Mesothelial cell of epicardium (in vitro differentiated cells): ENCODE measurements around the gene CLSTN3. TPM values are rescaled to one million over a fixed set of nuclear protein-coding genes. Genes with fewer than 3 reads are reported as not detected.

Experiments used
- DNase-seq, 2 experiments: peaks; one replicate each; pipeline ENCODE4 v3.0.0; 2021; ENCODE audit warnings: low spot score in 2 of 2; ENCODE audit not compliant: unreplicated experiment in 2 of 2
- H3K27ac Mint-ChIP-seq: 2 replicates; pipeline ENCODE4 v1.8.0; 2021; ENCODE audit warnings: mixed read lengths
- H3K27me3 Mint-ChIP-seq: 2 replicates; pipeline ENCODE4 v1.8.0; 2021; ENCODE audit warnings: low read depth, mixed read lengths
- H3K36me3 Mint-ChIP-seq: 2 replicates; pipeline ENCODE4 v1.8.0; 2021; ENCODE audit warnings: mixed read lengths
- H3K4me1 Mint-ChIP-seq: 2 replicates; pipeline ENCODE4 v1.8.0; 2021; ENCODE audit warnings: mixed read lengths
- H3K4me3 Mint-ChIP-seq: 2 replicates; pipeline ENCODE4 v1.8.0; 2021; ENCODE audit warnings: mild to moderate bottlenecking, moderate library complexity, mixed read lengths
- H3K9me3 Mint-ChIP-seq: 2 replicates; pipeline ENCODE4 v1.8.0; 2021; ENCODE audit warnings: mixed read lengths
- CTCF ChIP-seq: fragments of 200-600 bp; sonication (generic); IDR thresholded peaks from one replicate; pipeline ENCODE4 v1.5.0; 2021; ENCODE audit warnings: antibody characterized with exemption; ENCODE audit not compliant: unreplicated experiment
- total RNA-seq: library from RNA; stranded (reverse); gene quantifications from 3 replicates; pipeline ENCODE4 v1.2.1, GENCODE V29; 2021

Gene CLSTN3
- total RNA-seq, 1 donor from 2014 or later: 81.1 TPM

- TF ChIP-seq CTCF: no peak
- Mint-ChIP-seq H3K36me3 (peaks cover 38% of the 10 kb centered on the region), H3K9me3 (no peaks in the 10 kb centered on the region), H3K27me3 (no peaks in the 10 kb centered on the region), H3K4me3 (no peak overlapping the region), H3K27ac (no peak overlapping the region), H3K4me1 (peaks cover 13% of the 10 kb centered on the region)
- DNase-seq: no peak
These were observed 20.2 kb downstream of the CLSTN3 start for GRCh38 chr12:7150356-7150755.

- peaks cover 34% of the 10 kb centered on the region for H3K36me3 Mint-ChIP-seq
- no peaks in the 10 kb centered on the region for H3K9me3 Mint-ChIP-seq
These were observed 20.7 kb downstream of the CLSTN3 start for GRCh38 chr12:7150841-7151240.

GRCh38 chr12:7151532-7151931 lies 21.4 kb downstream of the CLSTN3 start:
- H3K4me1 Mint-ChIP-seq: peaks cover 24% of the 10 kb centered on the region

More at GRCh38 chr12:7150841-7151240, 20.7 kb downstream of the CLSTN3 start:
- Mint-ChIP-seq H3K27ac (no peak overlapping the region), H3K4me3 (no peak overlapping the region), H3K4me1 (peaks cover 18% of the 10 kb centered on the region), H3K27me3 (no peaks in the 10 kb centered on the region)
- no peak for TF ChIP-seq CTCF
- no peak for DNase-seq

GRCh38 chr12:7152818-7153217 lies 22.6 kb downstream of the CLSTN3 start:
- no peak overlapping the region for H3K27ac Mint-ChIP-seq

More at GRCh38 chr12:7151532-7151931, 21.4 kb downstream of the CLSTN3 start:
- H3K4me3 Mint-ChIP-seq: no peak overlapping the region
- H3K36me3 Mint-ChIP-seq: peaks cover 30% of the 10 kb centered on the region
- H3K27me3 Mint-ChIP-seq: no peaks in the 10 kb centered on the region
- H3K9me3 Mint-ChIP-seq: no peaks in the 10 kb centered on the region
- H3K27ac Mint-ChIP-seq: no peak overlapping the region
- TF ChIP-seq CTCF: no peak
- no peak for DNase-seq

GRCh38 chr12:7154042-7154441 lies 23.9 kb downstream of the CLSTN3 start:
- no peaks in the 10 kb centered on the region for H3K27me3 Mint-ChIP-seq
- H3K9me3 Mint-ChIP-seq: no peaks in the 10 kb centered on the region
- no peak for TF ChIP-seq CTCF
- H3K4me3 Mint-ChIP-seq: no peak overlapping the region
- H3K4me1 Mint-ChIP-seq: peaks cover 24% of the 10 kb centered on the region
- H3K36me3 Mint-ChIP-seq: peaks cover 20% of the 10 kb centered on the region
- no peak for DNase-seq
- no peak overlapping the region for H3K27ac Mint-ChIP-seq

More at GRCh38 chr12:7152818-7153217, 22.6 kb downstream of the CLSTN3 start:
- no peak for DNase-seq
- Mint-ChIP-seq H3K4me3 (no peak overlapping the region), H3K27me3 (no peaks in the 10 kb centered on the region), H3K36me3 (peaks cover 29% of the 10 kb centered on the region), H3K4me1 (peaks cover 24% of the 10 kb centered on the region), H3K9me3 (no peaks in the 10 kb centered on the region)
- no peak for TF ChIP-seq CTCF
